Astrocyte of the spinal cord (primary cell): Measurements from ENCODE around the gene TBC1D9.

ENCODE experiments used
- DNase-seq: peaks from one replicate; pipeline ENCODE4 v3.0.0; 2011; ENCODE audit warnings: low read depth, low spot score
- H3K4me3 ChIP-seq: 2 replicates; pipeline ENCODE4 v1.5.1; 2011; ENCODE audit warnings: low read depth, mild to moderate bottlenecking, low read length, moderate library complexity
- CTCF ChIP-seq: IDR thresholded peaks from 2 replicates; pipeline ENCODE4 v1.5.1; 2012; ENCODE audit warnings: low read depth, mild to moderate bottlenecking, low read length, inconsistent platforms
- in situ Hi-C: cut with HindIII; loops from 2 replicates; pipeline ENCODE4 v1.10.0; 2017; ENCODE audit warnings: low sequenced_read_pairs

TBC1D9 gene

GRCh38 chr4:140726776-140727500 is 29.2 kb downstream of the TBC1D9 start:
- no peak for DNase-seq
- no peak for TF ChIP-seq CTCF
- in situ Hi-C loops, result no loop called here
- no peak overlapping the region for H3K4me3 ChIP-seq

DNA sequence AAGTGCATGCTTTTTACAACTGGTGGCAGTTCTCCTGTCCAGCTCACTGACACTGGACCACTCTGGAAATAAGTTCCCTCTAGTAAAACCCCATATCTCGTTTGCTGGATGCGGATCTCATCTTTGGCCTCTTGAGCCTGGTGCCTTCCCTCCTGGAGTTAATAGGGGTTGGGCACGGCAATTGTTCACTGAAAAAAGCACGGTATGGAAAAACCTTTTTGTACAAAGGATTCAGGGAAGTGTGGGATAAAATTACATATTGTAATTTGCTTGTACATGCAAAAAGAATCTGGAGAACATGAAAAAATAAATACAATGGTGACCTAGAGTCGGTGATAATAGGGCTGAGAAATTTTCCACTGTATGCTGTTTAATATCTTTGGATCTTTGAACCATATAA is 30.6 kb downstream of the TBC1D9 start:
- no peak overlapping the region for H3K4me3 ChIP-seq
- in situ Hi-C loops, result no loop called here
- no peak for DNase-seq
- TF ChIP-seq CTCF, result no peak

GRCh38 chr4:140724760-140725159 is 31.4 kb downstream of the TBC1D9 start:
- H3K4me3 ChIP-seq, result no peak overlapping the region
- DNase-seq, result no peak
- TF ChIP-seq CTCF, result no peak
- in situ Hi-C loops, result no loop called here

GRCh38 chr4:140720387-140721304 is 35.5 kb downstream of the TBC1D9 start:
- no peak overlapping the region for H3K4me3 ChIP-seq
- in situ Hi-C loops, result no loop called here
- no peak for TF ChIP-seq CTCF
- no peak for DNase-seq

- no peak overlapping the region for H3K4me3 ChIP-seq
- no peak for DNase-seq
- in situ Hi-C loops, result no loop called here
- no peak for TF ChIP-seq CTCF
These were observed 36.5 kb downstream of the TBC1D9 start for GRCh38 chr4:140719686-140720085.

DNA sequence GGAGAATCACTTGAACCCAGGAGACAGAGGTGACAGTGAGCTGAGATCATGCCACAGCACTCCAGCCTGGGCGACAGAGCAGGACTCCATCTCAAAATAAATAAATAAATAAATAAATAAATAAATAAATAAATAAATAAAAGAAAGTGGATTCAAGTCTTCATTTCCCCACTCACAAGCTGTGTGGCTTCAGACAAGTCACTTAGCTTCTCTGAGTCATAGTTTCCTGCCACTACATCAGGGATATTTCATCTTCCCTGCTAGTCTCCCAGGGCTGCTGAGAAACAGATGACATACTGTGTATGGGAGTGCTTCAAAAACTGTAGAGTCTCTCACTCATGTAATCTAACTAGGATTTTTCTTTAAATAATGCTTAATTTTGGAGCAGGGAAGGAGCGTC is 37.2 kb downstream of the TBC1D9 start:
- H3K4me3 ChIP-seq, result no peak overlapping the region
- TF ChIP-seq CTCF, result no peak
- in situ Hi-C loops, result no loop called here
- DNase-seq, result peak; percentile 56
